Activated T-helper 2 cell treated with anti-CD3 and anti-CD28 coated beads, Interferon-gamma antibody, Interleukin-2, Interleukin-4, amounts not matched to agents 10 μg/mL and 5 μg/mL and 100 μg/mL, durations not matched to agents 14 hours and 24 hours and 36 hours (primary cell): ENCODE results near the gene IRS2. TPM values are rescaled to one million over a fixed set of nuclear protein-coding genes. Genes with fewer than 3 reads are reported as not detected.

Experiments used
- DNase-seq: peaks from one replicate; pipeline ENCODE4 v3.0.0; 2021; ENCODE audit warnings: low spot score
- H3K27ac Mint-ChIP-seq: one replicate; pipeline ENCODE4 v1.8.0; 2021; ENCODE audit warnings: mixed read lengths
- H3K27me3 Mint-ChIP-seq: one replicate; pipeline ENCODE4 v1.8.0; 2021; ENCODE audit warnings: low read depth, mixed read lengths
- H3K36me3 Mint-ChIP-seq: one replicate; pipeline ENCODE4 v1.8.0; 2021; ENCODE audit warnings: low read depth, mixed read lengths
- H3K4me1 Mint-ChIP-seq: one replicate; pipeline ENCODE4 v1.8.0; 2021; ENCODE audit warnings: low read depth, mixed read lengths
- H3K4me3 Mint-ChIP-seq: one replicate; pipeline ENCODE4 v1.8.0; 2021; ENCODE audit warnings: low read depth, mild to moderate bottlenecking, moderate library complexity, mixed read lengths
- H3K9me3 Mint-ChIP-seq: one replicate; pipeline ENCODE4 v1.8.0; 2021; ENCODE audit warnings: mixed read lengths
- intact Hi-C: fragments of 100-400 bp; cut with micrococcal nuclease; formaldehyde crosslinking; loops from one replicate; pipeline ENCODE4 v1.15.1; 2023
- total RNA-seq: library from RNA; stranded (reverse); gene quantifications from 2 replicates; pipeline ENCODE4 v1.2.3, GENCODE V29; 2022

IRS2 gene
- total RNA-seq, 1 donor from 2014 or later = 5.0 TPM

DNA sequence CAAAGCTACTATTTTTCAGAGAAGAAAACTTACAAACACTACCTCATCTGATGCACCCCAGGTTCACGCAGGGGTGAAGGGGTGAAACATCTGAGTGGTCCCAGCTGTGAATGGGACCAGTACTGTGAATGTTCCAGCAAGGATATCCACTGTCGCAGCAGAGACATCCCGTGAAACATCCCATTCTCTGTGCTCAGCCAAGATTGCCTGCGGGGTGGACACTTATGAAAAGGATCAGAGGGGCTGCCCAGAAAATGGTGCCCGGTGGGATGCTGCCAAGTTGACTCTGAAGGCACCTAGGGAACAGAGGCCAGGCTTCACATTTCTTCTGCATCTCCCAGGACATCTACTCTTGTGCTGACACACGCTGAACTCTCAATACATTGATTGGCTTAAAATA is 15.9 kb downstream of the IRS2 start:
- intact Hi-C loops = no loop called here
- peaks cover 16% of the 10 kb centered on the region for H3K4me1 Mint-ChIP-seq
- H3K36me3 Mint-ChIP-seq = peaks cover 8% of the 10 kb centered on the region
- no peak for DNase-seq
- no peaks in the 10 kb centered on the region for H3K27me3 Mint-ChIP-seq
- no peak overlapping the region for H3K27ac Mint-ChIP-seq
- no peak overlapping the region for H3K4me3 Mint-ChIP-seq
- no peaks in the 10 kb centered on the region for H3K9me3 Mint-ChIP-seq

DNA sequence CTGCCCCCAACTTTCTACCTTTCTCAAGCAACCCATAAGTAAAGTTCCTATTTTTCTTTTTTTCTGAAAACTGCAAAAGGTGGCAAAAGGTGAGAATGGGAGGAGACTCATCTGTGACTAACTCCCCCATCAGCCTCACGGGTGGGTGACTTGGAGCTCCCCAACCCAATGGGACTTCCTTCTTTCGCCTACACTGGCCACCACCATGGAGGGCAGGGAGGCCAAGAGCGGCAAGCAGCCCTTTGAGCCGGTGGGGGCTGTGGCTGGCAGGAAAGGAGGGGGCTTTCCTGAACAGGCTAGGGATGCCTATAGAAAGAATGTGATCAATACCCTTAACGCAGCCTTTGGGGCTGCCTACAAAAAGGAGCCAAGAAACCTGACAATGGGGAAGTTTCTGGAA is 16.5 kb downstream of the IRS2 start:
- H3K36me3 Mint-ChIP-seq = peaks cover 8% of the 10 kb centered on the region
- H3K4me1 Mint-ChIP-seq = peaks cover 20% of the 10 kb centered on the region
- H3K27ac Mint-ChIP-seq = no peak overlapping the region
- intact Hi-C loops = no loop called here
- no peaks in the 10 kb centered on the region for H3K27me3 Mint-ChIP-seq
- DNase-seq = no peak
- no peak overlapping the region for H3K4me3 Mint-ChIP-seq
- no peaks in the 10 kb centered on the region for H3K9me3 Mint-ChIP-seq

DNA sequence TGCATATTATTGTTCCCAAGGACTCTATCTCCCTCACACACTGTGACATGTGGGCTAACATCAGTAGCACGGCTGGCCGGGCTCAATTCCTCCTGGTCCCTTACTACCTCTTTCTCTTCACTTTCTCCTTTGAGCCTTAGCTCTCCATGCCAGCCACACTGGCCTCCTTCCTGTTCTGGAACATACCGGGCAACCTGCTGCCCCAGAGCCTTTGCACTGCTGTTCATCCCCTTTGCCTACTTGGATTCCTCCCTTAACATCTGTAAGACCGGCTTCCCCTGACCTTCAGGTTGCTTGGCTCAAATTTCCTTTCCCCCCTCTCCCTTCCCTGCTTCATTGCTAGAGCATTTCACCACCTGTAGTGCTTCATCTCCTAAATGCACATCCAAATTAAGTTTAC is 17.1 kb downstream of the IRS2 start:
- intact Hi-C loops = no loop called here
- H3K9me3 Mint-ChIP-seq = no peaks in the 10 kb centered on the region

DNA sequence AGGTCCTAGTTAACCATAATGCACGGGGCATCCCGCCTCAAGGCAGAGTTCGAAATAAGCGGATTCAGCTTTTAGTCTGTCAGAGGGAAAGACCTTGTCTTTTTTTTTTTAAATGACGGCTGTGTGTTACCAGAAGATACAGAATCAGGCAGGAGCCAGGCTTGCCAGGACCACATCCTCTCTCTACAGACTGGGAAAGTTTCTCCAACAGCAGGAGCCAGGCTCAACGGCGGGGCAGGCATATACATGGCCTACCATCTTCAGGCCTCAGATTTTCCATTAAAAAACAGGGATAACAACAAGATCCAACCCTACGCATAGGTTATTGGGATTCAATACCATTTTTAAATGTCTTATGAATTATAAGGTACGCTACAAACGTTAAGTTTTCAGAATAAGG is 17.8 kb downstream of the IRS2 start:
- intact Hi-C loops = no loop called here
- H3K27me3 Mint-ChIP-seq = no peaks in the 10 kb centered on the region
- H3K4me3 Mint-ChIP-seq = no peak overlapping the region

More for the DNA sequence above, 17.1 kb downstream of the IRS2 start:
- Mint-ChIP-seq H3K27ac (no peak overlapping the region), H3K27me3 (no peaks in the 10 kb centered on the region), H3K4me1 (peaks cover 25% of the 10 kb centered on the region), H3K4me3 (no peak overlapping the region), H3K36me3 (peaks cover 8% of the 10 kb centered on the region)
- no peak for DNase-seq

DNA sequence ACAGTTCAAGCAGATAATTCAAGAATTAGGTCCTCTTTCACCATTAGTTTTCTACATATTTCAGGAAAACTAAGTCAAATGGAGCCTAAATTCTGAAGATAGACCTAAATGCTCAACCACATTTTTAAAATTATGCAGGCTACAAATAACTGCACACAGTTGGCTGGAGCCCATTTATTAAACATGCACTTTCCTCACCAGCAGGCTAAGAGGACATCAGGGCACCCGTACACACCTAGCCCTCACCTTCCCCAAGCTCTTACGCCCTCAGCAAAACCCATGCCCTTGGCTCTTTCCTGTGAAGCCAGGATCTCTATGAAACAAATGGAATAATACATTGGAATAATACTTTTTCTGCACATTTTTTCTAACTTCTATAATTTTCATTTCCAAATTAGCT is 18.2 kb downstream of the IRS2 start:
- no peak overlapping the region for H3K4me3 Mint-ChIP-seq
- intact Hi-C loops = no loop called here
- no peak for DNase-seq
- peaks cover 8% of the 10 kb centered on the region for H3K36me3 Mint-ChIP-seq
- peaks cover 15% of the 10 kb centered on the region for H3K4me1 Mint-ChIP-seq
- H3K9me3 Mint-ChIP-seq = no peaks in the 10 kb centered on the region
- no peaks in the 10 kb centered on the region for H3K27me3 Mint-ChIP-seq
- no peak overlapping the region for H3K27ac Mint-ChIP-seq

More for the DNA sequence above, 17.8 kb downstream of the IRS2 start:
- Mint-ChIP-seq H3K36me3 (peaks cover 8% of the 10 kb centered on the region), H3K4me1 (peaks cover 19% of the 10 kb centered on the region), H3K27ac (no peak overlapping the region), H3K9me3 (no peaks in the 10 kb centered on the region)
- DNase-seq = no peak

DNA sequence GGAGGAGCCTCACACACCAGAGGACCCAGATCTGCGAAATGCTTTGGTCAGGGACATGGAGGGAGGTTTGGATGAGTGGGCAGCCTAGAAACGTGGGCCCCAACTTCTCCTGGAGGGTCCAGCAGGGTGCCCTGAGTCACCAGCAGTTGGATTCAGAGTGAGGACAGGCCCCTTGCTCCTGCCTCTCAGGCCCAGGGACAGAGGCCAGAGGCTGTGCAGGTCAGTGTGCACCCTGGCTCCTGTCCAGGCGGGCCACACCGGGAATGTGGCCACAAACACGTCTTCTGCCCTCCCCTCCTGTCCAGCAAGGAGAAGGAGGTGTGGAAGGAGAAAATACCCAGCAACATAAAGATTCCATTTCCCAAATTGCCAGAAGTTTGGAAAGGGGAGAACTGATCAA is 19.4 kb downstream of the IRS2 start:
- intact Hi-C loops = no loop called here
- no peaks in the 10 kb centered on the region for H3K9me3 Mint-ChIP-seq
- peaks cover 16% of the 10 kb centered on the region for H3K4me1 Mint-ChIP-seq
- H3K36me3 Mint-ChIP-seq = peaks cover 8% of the 10 kb centered on the region
- no peak overlapping the region for H3K4me3 Mint-ChIP-seq
- no peaks in the 10 kb centered on the region for H3K27me3 Mint-ChIP-seq
- no peak overlapping the region for H3K27ac Mint-ChIP-seq
- no peak for DNase-seq

DNA sequence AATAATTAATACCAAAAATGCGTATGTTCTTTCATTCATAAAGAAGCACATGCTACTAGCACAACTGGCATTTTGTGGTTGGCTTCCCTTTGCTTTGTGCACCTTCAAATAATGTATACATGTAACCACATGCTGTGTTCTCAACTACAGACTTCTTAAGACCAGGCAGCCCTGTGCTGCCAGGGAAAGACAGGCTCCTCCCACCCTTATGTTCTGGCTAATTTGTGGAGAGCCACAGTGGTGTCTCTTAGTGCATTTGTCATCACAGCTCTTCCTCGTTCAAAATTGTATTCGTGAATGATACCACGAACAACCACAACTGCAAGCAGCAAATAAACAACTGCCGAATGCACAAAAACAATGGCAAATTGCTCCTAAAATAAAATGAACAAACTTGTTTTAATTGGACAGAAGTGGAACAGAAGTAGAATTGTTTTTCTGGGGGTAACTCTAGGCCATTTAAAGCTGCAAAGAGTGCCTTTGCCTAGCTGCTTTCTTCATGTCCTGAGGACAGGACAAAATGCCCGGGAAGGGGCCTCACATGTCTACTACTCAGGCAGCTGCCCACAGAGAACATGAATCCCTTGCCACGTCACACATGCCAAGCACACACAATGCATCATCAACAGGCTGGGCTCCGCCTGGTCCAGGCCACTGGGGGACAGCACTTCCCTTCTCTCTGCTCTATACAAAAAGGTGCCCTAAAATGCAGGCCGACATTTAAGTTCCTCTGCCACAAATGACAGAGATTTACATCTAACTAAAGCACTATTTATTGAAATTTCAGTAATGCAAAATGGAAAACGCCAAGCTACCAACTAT is 21.7 kb downstream of the IRS2 start:
- intact Hi-C loops = loop anchor here (2.0 kb wide), 1 partner anchor 14 kb away; no protein-coding TSS in a partner anchor
- no peaks in the 10 kb centered on the region for H3K9me3 Mint-ChIP-seq
- H3K4me1 Mint-ChIP-seq = peaks cover 17% of the 10 kb centered on the region
- H3K4me3 Mint-ChIP-seq = peak overlapping the region; percentile 2
- no peaks in the 10 kb centered on the region for H3K36me3 Mint-ChIP-seq
- DNase-seq = no peak
- H3K27me3 Mint-ChIP-seq = no peaks in the 10 kb centered on the region
- H3K27ac Mint-ChIP-seq = peak overlapping the region; percentile 48

DNA sequence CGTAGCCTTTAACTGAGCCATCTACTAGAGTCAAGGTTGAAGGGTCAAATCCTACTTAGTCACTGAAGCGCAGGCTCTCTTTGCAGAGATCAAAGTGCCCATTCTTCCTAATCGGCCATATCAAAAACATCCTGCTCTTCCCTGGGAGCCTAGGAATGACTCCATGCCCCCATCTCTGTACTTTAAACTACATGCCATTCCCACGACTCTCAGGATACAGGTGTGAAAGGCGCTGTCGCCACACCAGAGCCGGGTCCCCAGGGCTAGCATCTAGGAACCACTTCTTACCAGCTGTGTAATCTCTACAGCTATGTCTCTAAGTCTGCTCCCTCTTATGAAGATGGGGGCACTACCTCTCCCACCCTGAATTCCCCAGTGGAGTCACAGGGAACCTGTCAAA is 22.3 kb downstream of the IRS2 start:
- Mint-ChIP-seq H3K27me3 (no peaks in the 10 kb centered on the region), H3K27ac (no peak overlapping the region), H3K36me3 (no peaks in the 10 kb centered on the region), H3K4me3 (no peak overlapping the region), H3K4me1 (peaks cover 17% of the 10 kb centered on the region), H3K9me3 (no peaks in the 10 kb centered on the region)
- no peak for DNase-seq
- intact Hi-C loops = loop anchor here (2.0 kb wide), 1 partner anchor 15 kb away; no protein-coding TSS in a partner anchor

DNA sequence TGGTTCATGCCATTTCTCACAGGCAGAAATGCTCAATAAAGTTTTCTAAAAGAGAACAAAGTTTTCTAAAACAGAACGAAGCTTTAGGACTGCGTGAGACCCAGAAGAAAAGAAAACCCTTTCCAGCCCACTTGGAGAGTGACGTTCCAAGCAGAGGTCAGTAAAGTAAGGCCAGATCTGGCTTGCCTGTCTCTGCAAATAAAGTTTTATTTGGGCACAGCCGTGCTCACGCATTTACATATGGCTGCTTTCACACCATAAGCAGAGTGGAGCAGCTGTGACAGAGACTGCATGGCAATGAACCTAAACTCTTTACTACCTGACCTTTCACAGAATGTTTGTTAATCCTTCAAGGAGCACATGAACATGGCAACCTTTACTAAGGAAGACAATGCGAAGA is 23.6 kb downstream of the IRS2 start:
- H3K27me3 Mint-ChIP-seq = no peaks in the 10 kb centered on the region
- no peaks in the 10 kb centered on the region for H3K36me3 Mint-ChIP-seq
- no peaks in the 10 kb centered on the region for H3K9me3 Mint-ChIP-seq
- intact Hi-C loops = no loop called here
- no peak overlapping the region for H3K27ac Mint-ChIP-seq
- peaks cover 17% of the 10 kb centered on the region for H3K4me1 Mint-ChIP-seq
- DNase-seq = no peak
- no peak overlapping the region for H3K4me3 Mint-ChIP-seq

DNA sequence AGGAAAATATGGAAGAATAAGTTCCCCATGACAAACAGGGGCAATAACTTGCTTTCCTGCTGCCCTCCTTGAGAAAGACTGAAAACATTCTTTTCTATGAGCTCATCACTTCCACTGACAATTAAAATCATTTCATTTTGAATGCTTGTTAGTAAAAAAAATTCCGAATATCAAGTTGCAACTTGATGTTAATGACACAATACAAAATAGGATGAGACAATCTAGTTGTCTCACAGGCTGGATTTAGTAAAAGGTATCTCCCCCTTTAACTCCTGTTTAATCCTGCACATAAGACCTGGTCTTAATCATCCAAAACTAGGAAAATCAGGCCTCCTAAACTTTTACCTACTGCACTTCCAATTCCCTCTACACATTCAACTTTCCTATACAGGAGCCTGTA is 24.7 kb downstream of the IRS2 start:
- Mint-ChIP-seq H3K27ac (no peak overlapping the region), H3K9me3 (no peaks in the 10 kb centered on the region), H3K27me3 (no peaks in the 10 kb centered on the region), H3K4me3 (no peak overlapping the region), H3K4me1 (peaks cover 17% of the 10 kb centered on the region), H3K36me3 (no peaks in the 10 kb centered on the region)
- no peak for DNase-seq
- intact Hi-C loops = no loop called here

DNA sequence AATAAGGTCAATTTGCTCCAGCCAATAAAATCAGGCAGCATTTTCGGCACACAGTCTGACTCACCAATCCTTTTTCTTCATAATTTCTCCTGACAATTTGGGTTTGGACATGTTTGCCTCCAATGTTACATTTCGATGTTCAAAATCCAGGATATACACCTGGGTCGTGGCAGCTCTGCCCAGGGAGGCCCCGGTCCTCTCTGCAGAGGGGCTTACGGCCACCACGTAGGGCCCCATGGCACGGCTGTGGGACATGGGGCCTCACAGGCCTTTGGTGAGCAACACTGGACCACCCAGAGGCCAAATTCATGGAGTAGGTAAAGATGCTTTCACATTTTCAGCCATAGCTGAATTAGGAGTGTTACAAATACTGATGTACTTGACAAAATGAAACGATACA is 25.4 kb downstream of the IRS2 start:
- no peak for DNase-seq

DNA sequence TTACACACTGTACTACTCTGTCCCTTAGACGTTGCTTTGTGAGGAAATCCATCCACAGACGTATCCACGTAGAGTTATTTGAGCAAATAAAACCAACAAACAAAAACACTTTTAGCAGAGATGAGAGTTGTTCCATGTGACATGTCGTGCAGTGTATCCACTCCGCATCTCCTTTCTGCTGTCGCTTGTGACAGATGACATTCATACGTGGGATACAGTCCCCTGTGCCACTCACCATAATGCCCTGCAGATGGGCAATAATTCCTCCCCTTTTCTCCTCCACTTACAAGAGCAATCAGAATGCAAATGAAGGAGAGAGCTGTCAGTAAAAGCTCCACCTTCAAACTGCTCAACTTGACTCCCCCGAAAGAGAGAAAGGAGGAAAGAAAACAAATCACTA is 26.0 kb downstream of the IRS2 start:
- H3K36me3 Mint-ChIP-seq = no peaks in the 10 kb centered on the region
- no peaks in the 10 kb centered on the region for H3K27me3 Mint-ChIP-seq
- DNase-seq = no peak
- H3K4me3 Mint-ChIP-seq = no peak overlapping the region
- no peak overlapping the region for H3K27ac Mint-ChIP-seq
- no peaks in the 10 kb centered on the region for H3K9me3 Mint-ChIP-seq
- intact Hi-C loops = no loop called here
- H3K4me1 Mint-ChIP-seq = peaks cover 14% of the 10 kb centered on the region

More for the DNA sequence above, 25.4 kb downstream of the IRS2 start:
- H3K27ac Mint-ChIP-seq = no peak overlapping the region
- peaks cover 14% of the 10 kb centered on the region for H3K4me1 Mint-ChIP-seq
- H3K9me3 Mint-ChIP-seq = no peaks in the 10 kb centered on the region
- no peaks in the 10 kb centered on the region for H3K36me3 Mint-ChIP-seq
- H3K4me3 Mint-ChIP-seq = no peak overlapping the region
- H3K27me3 Mint-ChIP-seq = no peaks in the 10 kb centered on the region
- intact Hi-C loops = no loop called here

DNA sequence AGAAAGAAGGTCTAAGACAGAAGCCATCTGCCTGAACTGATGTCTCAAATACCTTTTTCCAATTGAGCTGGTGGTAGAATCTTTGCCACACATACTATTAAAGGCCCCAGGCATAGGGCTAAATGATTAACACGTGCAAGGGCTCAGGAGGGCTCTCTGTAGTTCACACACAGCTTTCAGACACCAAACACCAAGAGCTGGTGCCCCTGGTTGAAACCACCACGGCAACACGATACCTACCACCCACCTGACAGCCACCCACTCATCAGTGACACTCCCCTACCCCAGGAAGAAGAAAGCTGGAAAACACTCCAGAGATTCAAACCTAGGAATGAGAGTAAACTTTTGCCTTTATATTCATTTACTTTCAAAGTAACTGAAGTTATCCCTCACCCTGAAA is 26.8 kb downstream of the IRS2 start:
- intact Hi-C loops = no loop called here
- Mint-ChIP-seq H3K27ac (no peak overlapping the region), H3K4me3 (no peak overlapping the region), H3K9me3 (no peaks in the 10 kb centered on the region), H3K27me3 (no peaks in the 10 kb centered on the region), H3K4me1 (peaks cover 8% of the 10 kb centered on the region), H3K36me3 (peaks cover 4% of the 10 kb centered on the region)
- no peak for DNase-seq
